Neural progenitor cell (in vitro differentiated cells): ENCODE results near the gene ADGRD2.

Experiments
- EZH2phosphoT487 ChIP-seq: fragments of 200-600 bp; sonication (generic); IDR thresholded peaks from 2 replicates; pipeline ENCODE4 v1.6.1; 2017; ENCODE audit warnings: antibody characterized with exemption
- TF ChIP-seq, protein P1 (sequence below): fragments of 200-600 bp; sonication (generic); IDR thresholded peaks from 2 replicates; pipeline ENCODE4 v1.5.1; 2017; ENCODE audit warnings: antibody characterized with exemption, mild to moderate bottlenecking

GRCh38 chr9:124499216-124499615, 49.0 kb downstream of the ADGRD2 start:
- TF ChIP-seq EZH2phosphoT487 = no peak
- TF ChIP-seq, protein P1, sequence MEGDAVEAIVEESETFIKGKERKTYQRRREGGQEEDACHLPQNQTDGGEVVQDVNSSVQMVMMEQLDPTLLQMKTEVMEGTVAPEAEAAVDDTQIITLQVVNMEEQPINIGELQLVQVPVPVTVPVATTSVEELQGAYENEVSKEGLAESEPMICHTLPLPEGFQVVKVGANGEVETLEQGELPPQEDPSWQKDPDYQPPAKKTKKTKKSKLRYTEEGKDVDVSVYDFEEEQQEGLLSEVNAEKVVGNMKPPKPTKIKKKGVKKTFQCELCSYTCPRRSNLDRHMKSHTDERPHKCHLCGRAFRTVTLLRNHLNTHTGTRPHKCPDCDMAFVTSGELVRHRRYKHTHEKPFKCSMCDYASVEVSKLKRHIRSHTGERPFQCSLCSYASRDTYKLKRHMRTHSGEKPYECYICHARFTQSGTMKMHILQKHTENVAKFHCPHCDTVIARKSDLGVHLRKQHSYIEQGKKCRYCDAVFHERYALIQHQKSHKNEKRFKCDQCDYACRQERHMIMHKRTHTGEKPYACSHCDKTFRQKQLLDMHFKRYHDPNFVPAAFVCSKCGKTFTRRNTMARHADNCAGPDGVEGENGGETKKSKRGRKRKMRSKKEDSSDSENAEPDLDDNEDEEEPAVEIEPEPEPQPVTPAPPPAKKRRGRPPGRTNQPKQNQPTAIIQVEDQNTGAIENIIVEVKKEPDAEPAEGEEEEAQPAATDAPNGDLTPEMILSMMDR = no peak
